AG04450 (cell line): ENCODE results near the gene CCDC91. TPM values are rescaled to one million over a fixed set of nuclear protein-coding genes. Genes with fewer than 3 reads are reported as not detected.

Experiments
- CTCF ChIA-PET: fragments of 300-600, 350-600 bp; formaldehyde crosslinking; extraction: SDS; loops from one replicate; lab custom pipeline; 2022; ENCODE audit warnings: antibody characterized with exemption, inconsistent platforms; lab: Charles Lee
- POLR2A ChIA-PET: fragments of 350-600 bp; formaldehyde crosslinking; extraction: SDS; loops from one replicate; lab custom pipeline; 2021; ENCODE audit warnings: antibody characterized with exemption, inconsistent platforms; lab: Yijun Ruan, JAX
- DNase-seq: peaks from one replicate; pipeline ENCODE4 v3.0.0-alpha.2; 2011; ENCODE audit warnings: low read depth, low spot score
- H3K27ac ChIP-seq: one replicate; pipeline ENCODE4 v1.5.1; 2012; ENCODE audit warnings: low read depth, low read length, control low read depth
- H3K27me3 ChIP-seq: one replicate; pipeline ENCODE4 v1.6.0; 2012; ENCODE audit warnings: low read length; ENCODE audit not compliant: control insufficient read depth, insufficient read depth
- H3K4me3 ChIP-seq: 2 replicates; pipeline ENCODE4 v1.5.1; 2011; ENCODE audit warnings: mild to moderate bottlenecking, low read depth, low read length, control low read depth
- H3K9me3 ChIP-seq: 2 replicates; pipeline ENCODE4 v1.5.1; 2012; ENCODE audit warnings: low read length; ENCODE audit not compliant: control insufficient read depth, insufficient read depth
- CTCF ChIP-seq: IDR thresholded peaks from 2 replicates; pipeline ENCODE4 v1.5.1; 2011; ENCODE audit warnings: low read depth, low read length, control low read depth, inconsistent platforms
- polyA plus RNA-seq: library from polyadenylated mRNA; depleted of rRNA; stranded (reverse); fragments of >200 nt; gene quantifications from 2 replicates; pipeline ENCODE4 v1.2.3, GENCODE V29; 2011

The CCDC91 gene
- polyA plus RNA-seq, 1 experiment: 21.0 TPM

GRCh38 chr12:28217805-28218204, 27.5 kb downstream of the CCDC91 start:
- H3K4me3 ChIP-seq: no peak overlapping the region
- no peak for TF ChIP-seq CTCF
- no peak overlapping the region for H3K27ac ChIP-seq
- DNase-seq: no peak
- ChIA-PET CTCF (no interaction called here), POLR2A (no interaction called here)
- H3K9me3 ChIP-seq: no peaks in the 10 kb centered on the region
- H3K27me3 ChIP-seq: no peaks in the 10 kb centered on the region

GRCh38 chr12:28218875-28219274, 28.6 kb downstream of the CCDC91 start:
- CTCF ChIA-PET: no interaction called here

GRCh38 chr12:28219827-28220226, 29.6 kb downstream of the CCDC91 start:
- DNase-seq: no peak
- H3K9me3 ChIP-seq: no peaks in the 10 kb centered on the region
- ChIA-PET POLR2A (no interaction called here), CTCF (no interaction called here)
- no peak overlapping the region for H3K4me3 ChIP-seq
- no peak overlapping the region for H3K27ac ChIP-seq
- TF ChIP-seq CTCF: no peak
- no peaks in the 10 kb centered on the region for H3K27me3 ChIP-seq

More at GRCh38 chr12:28218875-28219274, 28.6 kb downstream of the CCDC91 start:
- Histone ChIP-seq H3K27ac (no peak overlapping the region), H3K27me3 (no peaks in the 10 kb centered on the region), H3K9me3 (no peaks in the 10 kb centered on the region), H3K4me3 (no peak overlapping the region)
- POLR2A ChIA-PET: no interaction called here
- TF ChIP-seq CTCF: no peak
- no peak for DNase-seq

- Histone ChIP-seq H3K9me3 (no peaks in the 10 kb centered on the region), H3K27ac (no peak overlapping the region), H3K27me3 (no peaks in the 10 kb centered on the region), H3K4me3 (no peak overlapping the region)
- POLR2A ChIA-PET: no interaction called here
- DNase-seq: no peak
- no peak for TF ChIP-seq CTCF
- CTCF ChIA-PET: interaction anchor here (1.3 kb wide), 1 partner anchor 14 kb away, joined by 3 read pairs; no protein-coding TSS in a partner anchor
Observed at GRCh38 chr12:28222081-28222700, 31.9 kb downstream of the CCDC91 start.

- CTCF ChIA-PET: interaction anchor here (0.6 kb wide), 1 partner anchor 44 kb away, joined by 4 read pairs; no protein-coding TSS in a partner anchor
- H3K27me3 ChIP-seq: no peaks in the 10 kb centered on the region
- POLR2A ChIA-PET: no interaction called here
Observed at GRCh38 chr12:28223025-28223554, 32.8 kb downstream of the CCDC91 start.

More at GRCh38 chr12:28223025-28223554, 32.8 kb downstream of the CCDC91 start:
- no peak overlapping the region for H3K4me3 ChIP-seq
- DNase-seq: no peak
- no peaks in the 10 kb centered on the region for H3K9me3 ChIP-seq
- H3K27ac ChIP-seq: no peak overlapping the region
- TF ChIP-seq CTCF: no peak
